SK-N-SH treated with all-trans-retinoic acid at 6 μM for 48 hours (cell line): ENCODE data around the gene AKR1B1.

Experiments
- ISL1 ChIP-seq: fragments of 250-450 bp; sonication (Bioruptor Pico); IDR thresholded peaks from 2 replicates; pipeline ENCODE4 v2.1.2; 2022; ENCODE audit warnings: mild to moderate bottlenecking, moderate library complexity
- RARB ChIP-seq: fragments of 250-450 bp; sonication (Bioruptor Pico); IDR thresholded peaks from 2 replicates; pipeline ENCODE4 v1.8.0; 2021; ENCODE audit warnings: mild to moderate bottlenecking, moderate library complexity
- SNAI2 ChIP-seq: fragments of 250-450 bp; sonication (Bioruptor Pico); IDR thresholded peaks from 2 replicates; pipeline ENCODE4 v1.5.0; 2020; ENCODE audit warnings: mild to moderate bottlenecking, moderate library complexity
- ZFP3 ChIP-seq: fragments of 250-450 bp; sonication (Bioruptor Pico); IDR thresholded peaks from 2 replicates; pipeline ENCODE4 v1.5.0; 2020; ENCODE audit warnings: mild to moderate bottlenecking, moderate library complexity
- ZFP30 ChIP-seq: fragments of 450-650 bp; formaldehyde crosslinking; IDR thresholded peaks from 2 replicates; pipeline ENCODE4 v1.5.0; 2022; ENCODE audit warnings: mild to moderate bottlenecking, moderate library complexity
- ZNF565 ChIP-seq: fragments of 450-650 bp; formaldehyde crosslinking; conservative IDR thresholded peaks from 2 replicates; pipeline ENCODE4 v1.5.0; 2020; ENCODE audit warnings: low read depth, mild to moderate bottlenecking, moderate library complexity
- TF ChIP-seq, protein P1 (sequence below): fragments of 250-450 bp; sonication (Bioruptor Pico); IDR thresholded peaks from 2 replicates; pipeline ENCODE4 v1.5.1; 2021; ENCODE audit warnings: mild to moderate bottlenecking, moderate library complexity
- TF ChIP-seq, protein P2 (sequence below): fragments of 250-450 bp; sonication (Bioruptor Pico); IDR thresholded peaks from 2 replicates; pipeline ENCODE4 v1.5.0; 2020; ENCODE audit warnings: mild to moderate bottlenecking, moderate library complexity

DNA sequence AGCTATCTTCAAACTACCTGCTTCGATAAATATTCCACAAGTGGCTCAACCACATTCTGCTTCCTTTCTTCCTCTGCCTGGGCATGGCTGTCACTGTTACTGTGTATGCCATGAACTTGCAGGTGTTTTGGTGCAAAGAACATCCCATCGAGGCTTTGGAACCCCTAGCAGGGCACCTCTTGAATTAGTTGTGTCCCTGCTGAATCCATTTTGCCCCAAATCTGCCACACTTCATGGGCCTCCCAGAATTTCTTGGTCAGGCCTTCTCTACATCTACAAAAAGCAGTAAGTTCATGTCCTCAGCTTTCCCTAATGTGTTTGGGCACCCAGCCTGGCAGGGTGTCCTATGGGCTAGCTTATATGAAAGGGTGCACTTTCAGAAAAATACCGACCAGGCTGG, 53.6 kb downstream of the AKR1B1 start:
- TF ChIP-seq, protein P1, sequence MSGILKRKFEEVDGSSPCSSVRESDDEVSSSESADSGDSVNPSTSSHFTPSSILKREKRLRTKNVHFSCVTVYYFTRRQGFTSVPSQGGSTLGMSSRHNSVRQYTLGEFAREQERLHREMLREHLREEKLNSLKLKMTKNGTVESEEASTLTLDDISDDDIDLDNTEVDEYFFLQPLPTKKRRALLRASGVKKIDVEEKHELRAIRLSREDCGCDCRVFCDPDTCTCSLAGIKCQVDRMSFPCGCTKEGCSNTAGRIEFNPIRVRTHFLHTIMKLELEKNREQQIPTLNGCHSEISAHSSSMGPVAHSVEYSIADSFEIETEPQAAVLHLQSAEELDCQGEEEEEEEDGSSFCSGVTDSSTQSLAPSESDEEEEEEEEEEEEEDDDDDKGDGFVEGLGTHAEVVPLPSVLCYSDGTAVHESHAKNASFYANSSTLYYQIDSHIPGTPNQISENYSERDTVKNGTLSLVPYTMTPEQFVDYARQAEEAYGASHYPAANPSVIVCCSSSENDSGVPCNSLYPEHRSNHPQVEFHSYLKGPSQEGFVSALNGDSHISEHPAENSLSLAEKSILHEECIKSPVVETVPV (CRISPR knock-in tag) = no peak
- no peak for TF ChIP-seq ZFP3
- no peak for TF ChIP-seq ZNF565
- no peak for TF ChIP-seq ISL1 (CRISPR knock-in tag)
- TF ChIP-seq, protein P2, sequence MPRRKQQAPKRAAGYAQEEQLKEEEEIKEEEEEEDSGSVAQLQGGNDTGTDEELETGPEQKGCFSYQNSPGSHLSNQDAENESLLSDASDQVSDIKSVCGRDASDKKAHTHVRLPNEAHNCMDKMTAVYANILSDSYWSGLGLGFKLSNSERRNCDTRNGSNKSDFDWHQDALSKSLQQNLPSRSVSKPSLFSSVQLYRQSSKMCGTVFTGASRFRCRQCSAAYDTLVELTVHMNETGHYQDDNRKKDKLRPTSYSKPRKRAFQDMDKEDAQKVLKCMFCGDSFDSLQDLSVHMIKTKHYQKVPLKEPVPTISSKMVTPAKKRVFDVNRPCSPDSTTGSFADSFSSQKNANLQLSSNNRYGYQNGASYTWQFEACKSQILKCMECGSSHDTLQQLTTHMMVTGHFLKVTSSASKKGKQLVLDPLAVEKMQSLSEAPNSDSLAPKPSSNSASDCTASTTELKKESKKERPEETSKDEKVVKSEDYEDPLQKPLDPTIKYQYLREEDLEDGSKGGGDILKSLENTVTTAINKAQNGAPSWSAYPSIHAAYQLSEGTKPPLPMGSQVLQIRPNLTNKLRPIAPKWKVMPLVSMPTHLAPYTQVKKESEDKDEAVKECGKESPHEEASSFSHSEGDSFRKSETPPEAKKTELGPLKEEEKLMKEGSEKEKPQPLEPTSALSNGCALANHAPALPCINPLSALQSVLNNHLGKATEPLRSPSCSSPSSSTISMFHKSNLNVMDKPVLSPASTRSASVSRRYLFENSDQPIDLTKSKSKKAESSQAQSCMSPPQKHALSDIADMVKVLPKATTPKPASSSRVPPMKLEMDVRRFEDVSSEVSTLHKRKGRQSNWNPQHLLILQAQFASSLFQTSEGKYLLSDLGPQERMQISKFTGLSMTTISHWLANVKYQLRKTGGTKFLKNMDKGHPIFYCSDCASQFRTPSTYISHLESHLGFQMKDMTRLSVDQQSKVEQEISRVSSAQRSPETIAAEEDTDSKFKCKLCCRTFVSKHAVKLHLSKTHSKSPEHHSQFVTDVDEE (CRISPR knock-in tag) = no peak
- no peak for TF ChIP-seq ZFP30
- TF ChIP-seq RARB (CRISPR knock-in tag) = no peak
- TF ChIP-seq SNAI2 (CRISPR knock-in tag) = no peak
